ENCODE measurements around the gene OR10K2.
"Not testable (repeated sequence)": the region's sequence is repeated elsewhere in the genome, so short reads cannot be mapped to it uniquely, and the experiment has no call there.

OR10K2 gene, protein sequence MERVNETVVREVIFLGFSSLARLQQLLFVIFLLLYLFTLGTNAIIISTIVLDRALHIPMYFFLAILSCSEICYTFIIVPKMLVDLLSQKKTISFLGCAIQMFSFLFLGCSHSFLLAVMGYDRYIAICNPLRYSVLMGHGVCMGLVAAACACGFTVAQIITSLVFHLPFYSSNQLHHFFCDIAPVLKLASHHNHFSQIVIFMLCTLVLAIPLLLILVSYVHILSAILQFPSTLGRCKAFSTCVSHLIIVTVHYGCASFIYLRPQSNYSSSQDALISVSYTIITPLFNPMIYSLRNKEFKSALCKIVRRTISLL

DNA sequence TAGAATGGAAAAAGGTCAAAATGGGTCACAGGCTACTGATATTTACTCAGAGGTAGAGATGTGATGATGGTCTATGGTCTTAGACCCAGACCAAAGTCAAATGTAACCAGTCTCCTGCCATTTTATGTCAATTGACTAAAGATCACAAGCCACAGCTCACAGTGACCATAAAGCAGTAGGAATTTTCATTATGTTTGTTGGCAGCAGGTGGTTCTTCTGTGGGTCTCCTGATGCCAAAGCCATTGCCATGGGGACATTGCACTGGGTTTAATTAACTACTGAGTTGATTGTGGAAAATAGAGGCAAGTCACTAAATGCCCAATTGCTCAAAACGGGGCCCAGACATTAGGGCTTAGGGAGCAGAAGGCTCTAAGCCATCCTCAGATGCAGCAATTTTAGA is at the start of gene OR10K2:
Gene OR10K2 (minus strand): TSS at position 101 of the 400 bp plus-strand sequence. CDS start 5,371 bp downstream, outside the sequence.
- no peak for DNase-seq (ENCODE audit: low spot score)

DNA sequence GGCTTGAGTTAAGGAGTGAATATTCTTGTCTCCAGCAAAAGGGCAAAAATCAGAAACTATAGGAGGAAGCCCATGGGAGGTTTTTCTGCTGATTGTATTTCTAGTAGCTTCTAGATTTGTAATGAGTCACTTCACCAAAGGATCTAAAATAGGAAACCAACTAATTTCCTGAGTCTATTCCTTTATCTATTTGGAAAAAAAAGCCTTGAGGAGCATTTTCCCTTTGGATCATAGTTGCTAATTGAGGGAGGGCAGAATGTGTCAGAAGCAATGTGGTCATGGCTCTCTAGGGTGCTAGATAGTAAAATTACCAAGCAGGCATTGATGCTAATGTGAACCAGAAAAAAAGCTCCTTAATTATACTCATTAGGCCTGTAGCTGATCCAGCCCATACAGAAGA is 45.9 kb upstream of the OR10K2 start, which contains the start of gene OR10R2:
Gene OR10R2 (plus strand): TSS at position 301 of the 400 bp plus-strand sequence. CDS start 106 bp downstream, outside the sequence.
- DNase-seq (ENCODE audit: low spot score) = no peak

DNA sequence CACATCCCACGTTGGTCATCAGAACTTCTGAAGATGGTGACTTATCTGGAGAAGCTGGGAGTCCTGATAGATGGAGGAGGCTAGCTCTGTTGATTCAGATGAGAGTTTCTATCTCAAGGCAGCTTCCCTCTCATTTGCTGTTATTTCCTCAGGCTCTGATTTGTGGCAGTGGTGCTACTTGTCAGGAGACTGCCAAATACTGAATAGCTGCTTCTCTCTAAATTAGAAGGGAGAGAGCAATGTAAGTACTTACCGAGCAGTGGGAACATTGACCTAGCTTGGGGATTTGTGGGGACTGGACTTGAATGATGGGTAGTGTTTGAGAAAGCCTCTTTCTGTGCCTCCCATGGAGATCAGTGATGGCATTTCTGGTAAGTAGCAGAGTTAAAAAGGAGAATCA is 35.5 kb upstream of the OR10K2 start, which contains the start of gene OR10K1:
Gene OR10K1 (plus strand): TSS at position 301 of the 400 bp plus-strand sequence. CDS start 3,728 bp downstream, outside the sequence.
- DNase-seq (ENCODE audit: low spot score) = no peak

DNA sequence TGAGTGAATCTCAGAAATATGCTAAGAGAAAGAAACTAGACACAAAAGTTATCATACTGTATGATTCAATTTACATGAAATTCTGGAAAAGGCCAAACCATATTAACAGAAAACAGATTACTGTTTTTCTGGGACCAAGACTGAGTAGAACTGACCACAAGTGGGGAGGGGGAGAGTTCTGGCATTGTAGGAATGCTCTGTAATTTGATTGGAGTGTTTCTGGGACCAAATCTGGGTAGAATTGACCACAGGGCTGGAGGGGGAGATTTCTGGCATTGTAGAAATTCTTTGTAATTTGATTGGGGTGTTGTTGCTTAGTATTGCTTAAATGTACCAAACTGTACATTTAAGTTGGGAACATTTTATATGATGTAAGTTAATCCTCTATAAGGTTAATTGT is 32.2 kb upstream of the OR10K2 start:
- DNase-seq (ENCODE audit: low spot score) = no peak

DNA sequence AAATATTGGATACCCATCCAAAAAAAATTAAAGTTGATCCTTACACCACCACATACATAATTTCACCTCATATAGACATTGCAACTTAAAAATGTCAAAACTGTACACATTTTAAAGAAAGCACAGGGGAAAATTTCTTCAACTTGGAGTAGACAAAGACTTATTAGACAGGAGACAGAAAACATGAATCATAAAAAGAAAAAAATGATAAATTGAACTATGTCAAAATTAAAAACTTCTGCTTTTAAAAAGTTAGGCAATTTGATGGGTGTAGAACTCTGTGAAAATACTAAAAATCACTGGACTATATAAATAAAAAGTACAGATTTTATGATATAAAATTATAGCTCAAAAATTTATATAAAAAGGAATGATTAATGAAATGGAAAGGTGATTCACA is 31.2 kb upstream of the OR10K2 start:
- DNase-seq (ENCODE audit: low spot score) = no peak

DNA sequence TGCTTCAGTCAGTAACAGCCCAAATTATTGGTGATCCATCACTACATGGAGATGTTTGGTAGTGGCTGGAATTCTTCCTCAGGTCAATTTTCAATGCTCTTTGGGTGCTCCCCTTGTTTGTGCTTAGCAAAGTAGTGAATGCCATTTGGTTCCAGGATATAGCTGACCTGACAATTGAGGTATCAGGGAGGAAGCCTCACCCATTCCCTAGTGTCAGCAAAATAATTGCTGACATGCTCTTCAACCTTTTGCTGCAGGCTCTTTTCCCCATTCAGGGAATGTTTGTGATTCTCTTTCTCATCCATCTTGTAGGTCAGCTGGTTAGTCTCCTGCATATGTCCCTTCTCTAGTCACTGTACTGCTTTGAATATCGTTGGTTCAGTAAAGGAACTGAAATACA is 28.5 kb upstream of the OR10K2 start:
- DNase-seq (ENCODE audit: low spot score) = no peak

DNA sequence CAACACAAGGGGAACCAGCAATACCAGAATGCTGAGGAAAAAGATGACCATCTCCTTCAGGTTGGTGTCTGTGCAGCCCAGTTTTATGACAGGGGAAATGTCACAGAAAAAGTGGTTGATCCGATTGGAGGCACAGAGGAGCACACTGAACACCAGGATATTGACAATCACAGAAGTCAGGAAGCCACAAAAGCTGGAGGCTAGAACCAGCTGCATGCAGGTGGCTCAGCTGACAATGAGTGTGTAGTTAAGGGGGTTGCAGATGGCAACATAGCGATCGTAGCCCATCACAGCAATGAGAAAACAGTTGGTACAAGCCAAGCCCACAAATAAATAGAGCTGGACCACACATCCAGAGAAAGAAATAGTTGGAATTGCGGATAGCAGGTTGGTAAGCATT is 19.3 kb upstream of the OR10K2 start:
- no peak for DNase-seq (ENCODE audit: low spot score)

DNA sequence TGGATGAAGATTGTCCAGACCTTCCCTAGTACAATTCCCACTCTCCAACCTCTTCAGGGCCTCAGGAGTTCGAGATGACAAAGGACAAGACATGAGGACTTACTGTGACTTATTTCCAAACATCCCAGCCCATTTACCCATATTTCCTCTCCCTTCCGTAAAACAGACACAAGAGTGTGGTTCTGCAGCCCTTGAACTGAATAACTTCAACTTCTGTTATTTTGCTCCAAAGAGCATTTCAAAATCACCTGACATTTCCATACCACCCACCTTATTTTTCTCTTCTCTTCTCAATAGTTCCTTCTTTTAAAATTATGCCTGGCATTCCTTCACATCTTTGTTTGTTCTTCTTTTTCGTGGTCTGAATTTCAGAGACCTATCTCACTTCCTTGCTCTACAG is 8.7 kb upstream of the OR10K2 start:
- no peak for DNase-seq (ENCODE audit: low spot score)

DNA sequence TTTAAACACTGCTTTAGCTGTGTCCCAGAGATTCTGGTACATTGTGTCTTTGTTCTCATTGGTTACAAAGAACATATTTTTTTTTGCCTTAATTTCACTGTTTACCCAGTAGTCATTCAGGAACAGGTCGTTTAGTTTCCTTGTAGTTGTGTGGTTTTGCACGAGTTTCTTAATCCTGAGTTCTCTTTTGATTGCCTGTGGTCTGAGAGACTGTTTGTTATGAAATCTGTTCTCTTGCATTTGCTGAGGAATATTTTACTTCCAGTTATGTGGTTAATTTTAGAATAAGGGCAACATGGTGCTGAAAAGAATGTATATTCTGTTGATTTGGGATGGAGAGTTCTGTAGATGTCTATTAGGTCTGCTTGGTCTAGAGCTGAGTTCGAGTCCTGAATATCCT is 4.1 kb upstream of the OR10K2 start:
- not testable (repeated sequence) for DNase-seq (ENCODE audit: low spot score)

DNA sequence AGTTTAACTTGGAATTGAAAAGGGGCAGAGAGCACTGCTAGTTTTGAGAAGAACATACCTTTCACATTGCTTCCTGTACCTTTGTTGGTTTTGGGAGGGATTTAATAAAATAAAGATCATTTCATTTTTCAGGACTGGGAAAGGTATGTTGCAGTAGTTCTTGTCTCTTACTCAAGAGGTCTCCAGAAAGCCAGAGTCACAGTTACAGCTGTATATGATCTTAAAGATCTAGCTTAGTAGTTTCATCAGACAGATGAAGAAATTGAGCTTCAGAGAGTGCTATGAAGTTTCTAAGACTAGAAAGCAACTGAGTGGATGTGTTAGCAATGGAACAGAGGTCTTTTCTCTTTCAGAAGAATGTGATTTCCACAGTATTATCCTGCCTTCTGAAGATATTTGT is 1.0 kb downstream of the OR10K2 start:
- no peak for DNase-seq (ENCODE audit: low spot score)

DNA sequence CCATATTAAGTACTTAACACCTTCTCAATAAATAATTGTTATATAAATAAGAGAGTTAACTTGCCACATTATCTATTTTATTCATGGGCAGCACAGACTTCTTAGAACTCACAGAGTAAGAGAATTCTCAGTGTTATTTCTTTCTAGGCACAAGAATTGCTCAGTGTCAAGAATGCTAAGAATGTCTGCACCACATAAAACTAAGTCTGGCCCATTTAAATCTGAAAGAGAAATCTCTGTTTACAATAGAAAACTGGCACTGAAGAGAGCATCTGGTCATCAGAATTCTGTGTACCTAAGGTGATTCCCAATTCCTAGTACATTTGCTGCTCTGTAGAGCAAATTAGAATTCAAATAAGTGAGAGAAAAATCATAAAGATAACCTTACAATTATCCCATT is 3.8 kb downstream of the OR10K2 start:
- DNase-seq (ENCODE audit: low spot score) = no peak

DNA sequence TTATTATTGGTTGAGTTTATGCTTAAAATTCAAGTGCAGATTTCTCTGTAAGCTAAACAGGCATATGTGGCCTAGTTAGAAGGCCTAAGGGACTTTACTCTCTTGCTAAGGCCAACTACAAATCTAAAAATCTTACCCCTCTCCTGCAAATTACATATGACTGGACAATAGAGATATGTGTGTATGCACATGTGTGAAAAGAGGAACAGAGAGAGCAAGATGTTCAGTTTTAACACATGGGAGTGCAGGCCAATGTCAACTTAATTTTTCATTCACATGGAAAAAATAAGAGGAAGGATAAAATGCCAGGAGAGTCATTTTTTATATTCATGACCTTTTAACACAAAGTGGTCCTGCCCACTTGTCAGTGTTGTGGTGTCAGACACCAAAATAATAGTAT is 8.5 kb downstream of the OR10K2 start:
- no peak for DNase-seq (ENCODE audit: low spot score)

DNA sequence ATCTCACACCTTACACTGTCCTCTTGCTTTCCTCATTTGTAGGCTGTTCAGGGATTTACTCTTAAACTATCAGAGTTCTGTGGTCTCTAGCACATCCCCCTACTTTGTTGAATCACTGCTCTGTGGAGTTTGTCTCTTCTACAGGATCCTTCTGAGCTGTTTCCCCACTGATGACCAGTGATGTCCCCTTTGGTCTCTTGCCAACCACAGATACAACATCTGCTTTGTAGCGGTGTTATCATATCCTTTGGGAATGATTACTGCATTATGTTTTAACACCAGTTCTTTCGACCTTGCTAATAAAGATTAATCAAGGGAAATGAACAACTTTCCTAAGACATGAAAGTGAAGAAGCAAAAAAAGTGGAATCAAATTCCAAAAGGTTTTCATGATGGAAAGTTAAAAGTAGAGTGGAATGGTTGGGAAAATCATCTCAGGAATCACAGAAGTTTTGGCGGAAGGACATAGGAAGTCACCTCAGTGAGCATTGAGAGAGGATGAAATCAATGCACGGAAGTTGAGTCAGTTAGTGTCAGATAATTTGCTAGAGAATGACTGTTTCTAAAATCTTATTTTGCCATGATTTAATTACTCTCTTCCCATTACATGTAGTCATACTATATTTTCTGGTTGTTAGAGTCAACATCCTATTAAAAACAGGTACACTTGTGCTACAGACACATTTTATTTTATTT is 11.2 kb downstream of the OR10K2 start:
- no peak for DNase-seq (ENCODE audit: low spot score)

DNA sequence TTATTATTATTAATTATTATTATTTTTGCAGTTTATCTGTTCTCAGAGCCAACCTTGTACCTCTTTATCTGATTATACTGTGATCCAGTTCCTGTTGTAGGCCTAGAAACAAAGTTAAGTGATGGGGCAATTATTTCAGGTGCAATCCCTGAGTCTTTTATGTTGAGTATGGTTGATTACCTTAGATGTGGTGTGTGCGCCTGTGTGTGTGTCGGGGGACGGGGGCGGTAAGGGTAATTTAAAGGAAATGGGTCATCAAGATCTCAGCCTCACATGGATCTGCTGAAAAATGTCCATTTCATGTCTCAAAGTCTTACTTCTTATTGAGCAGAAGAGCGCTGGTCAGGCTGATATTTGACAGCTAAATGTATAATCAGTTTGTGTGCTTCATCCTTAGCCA is 18.9 kb downstream of the OR10K2 start:
- DNase-seq (ENCODE audit: low spot score) = no peak

DNA sequence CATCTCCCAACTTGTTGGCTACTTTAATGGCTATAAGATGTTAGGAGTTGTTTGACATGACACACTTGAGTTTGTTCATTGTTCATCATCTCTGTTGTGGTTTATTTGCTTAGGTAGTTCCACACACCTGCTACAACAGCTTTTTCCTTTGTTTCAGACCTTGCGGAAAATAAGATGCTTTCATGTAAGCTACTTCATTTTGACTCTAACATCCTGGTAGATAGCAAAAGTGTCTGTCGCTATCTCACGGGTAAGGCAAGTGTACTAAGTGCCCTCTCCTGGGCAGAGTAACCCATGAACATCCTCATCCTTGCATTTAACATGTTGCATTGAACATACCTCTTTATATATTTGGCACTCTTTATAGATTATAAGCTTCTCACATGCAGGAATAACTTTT is 25.2 kb downstream of the OR10K2 start:
- DNase-seq (ENCODE audit: low spot score) = no peak

DNA sequence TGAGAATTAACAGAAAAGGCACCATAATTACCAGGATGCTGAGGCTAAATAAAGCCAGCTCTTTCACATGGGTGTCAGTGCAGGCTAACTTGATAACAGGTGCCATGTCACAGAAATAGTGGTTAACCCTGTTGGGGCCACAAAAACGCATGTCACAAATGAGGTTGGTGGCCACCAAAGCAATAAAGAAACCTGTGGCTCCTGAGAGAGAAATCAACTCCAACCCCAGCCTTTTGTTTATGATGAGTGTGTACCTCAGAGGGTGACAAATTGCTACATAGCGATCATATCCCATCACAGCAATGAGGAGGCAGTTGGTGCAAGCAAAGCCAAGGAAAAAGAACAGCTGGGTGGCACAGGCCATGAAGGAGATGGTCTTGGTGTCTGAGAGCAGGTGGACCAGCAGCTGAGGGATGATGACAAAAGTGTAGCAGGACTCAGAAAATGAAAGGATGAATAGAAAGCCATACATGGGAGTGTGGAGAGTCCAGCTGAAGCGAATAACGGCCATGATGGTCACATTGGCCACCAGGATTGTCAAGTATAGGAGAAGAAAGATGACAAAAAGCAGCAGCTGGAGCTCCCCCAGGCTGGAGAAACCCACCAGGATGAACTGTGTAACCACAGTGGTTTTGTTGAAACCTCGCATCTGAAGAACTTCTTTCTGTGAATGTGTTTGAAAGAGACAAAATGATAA is 27.1 kb downstream of the OR10K2 start, which contains the start of gene OR10T2:
Gene OR10T2 (minus strand): TSS at position 649 of the 697 bp plus-strand sequence. CDS start 0 bp downstream, at position 649.
- no peak for DNase-seq (ENCODE audit: low spot score)

DNA sequence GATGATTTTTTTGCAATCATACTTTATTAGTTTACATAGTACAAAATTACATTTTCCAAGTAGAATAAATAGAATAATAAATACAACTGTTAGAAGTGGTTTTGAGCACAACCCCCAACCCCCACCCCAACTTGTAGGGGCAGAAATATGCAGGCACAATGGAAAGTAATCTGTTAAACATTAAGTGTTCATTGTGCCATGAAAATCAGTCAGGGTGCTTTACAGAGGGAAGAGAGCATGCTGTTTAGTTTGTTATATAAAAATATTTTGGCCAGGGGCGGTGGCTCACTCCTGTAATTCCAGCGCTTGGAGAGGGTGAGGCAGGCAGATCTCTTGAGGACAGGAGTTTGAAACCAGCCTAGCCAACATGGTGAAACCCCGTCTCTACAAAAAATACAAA is 29.4 kb downstream of the OR10K2 start:
- no peak for DNase-seq (ENCODE audit: low spot score)

DNA sequence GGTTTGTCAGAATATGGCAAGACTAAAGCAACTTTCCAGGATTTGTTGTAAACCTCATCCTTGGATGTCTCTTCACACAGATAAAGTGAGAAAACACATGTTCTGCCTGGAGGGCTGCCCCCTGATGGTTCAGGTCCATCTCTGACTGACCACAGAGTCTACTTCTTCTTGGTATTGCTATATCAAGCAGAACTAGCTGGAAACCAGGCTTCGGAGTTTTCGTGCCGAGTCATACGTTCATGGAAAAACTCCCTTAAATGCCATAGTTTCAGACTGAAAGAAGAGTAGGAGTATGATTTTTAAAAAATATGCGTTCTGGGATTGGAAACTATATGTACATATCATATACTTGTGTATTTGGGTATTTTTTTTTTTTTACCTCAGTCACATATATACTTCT is 32.6 kb downstream of the OR10K2 start:
- no peak for DNase-seq (ENCODE audit: low spot score)

DNA sequence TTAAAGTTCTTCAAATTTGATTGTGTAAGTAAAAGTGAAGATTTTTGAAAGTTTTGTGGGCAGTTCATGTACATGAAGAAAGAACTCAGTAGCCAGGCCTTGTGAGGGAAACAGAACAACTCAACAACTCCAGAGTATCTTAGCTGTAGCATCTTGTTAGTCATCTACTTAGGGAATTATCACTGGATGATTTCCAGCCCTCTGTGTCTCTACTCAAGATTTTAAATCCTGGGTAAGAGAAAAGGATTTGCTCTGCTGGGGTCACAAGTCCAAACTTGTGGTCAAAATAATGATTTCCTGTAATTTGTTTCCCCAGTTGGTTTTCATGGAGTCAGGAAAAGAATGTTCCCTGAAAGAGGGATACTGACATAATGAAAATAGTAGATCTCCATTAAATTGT is 34.9 kb downstream of the OR10K2 start:
- DNase-seq (ENCODE audit: low spot score) = no peak

DNA sequence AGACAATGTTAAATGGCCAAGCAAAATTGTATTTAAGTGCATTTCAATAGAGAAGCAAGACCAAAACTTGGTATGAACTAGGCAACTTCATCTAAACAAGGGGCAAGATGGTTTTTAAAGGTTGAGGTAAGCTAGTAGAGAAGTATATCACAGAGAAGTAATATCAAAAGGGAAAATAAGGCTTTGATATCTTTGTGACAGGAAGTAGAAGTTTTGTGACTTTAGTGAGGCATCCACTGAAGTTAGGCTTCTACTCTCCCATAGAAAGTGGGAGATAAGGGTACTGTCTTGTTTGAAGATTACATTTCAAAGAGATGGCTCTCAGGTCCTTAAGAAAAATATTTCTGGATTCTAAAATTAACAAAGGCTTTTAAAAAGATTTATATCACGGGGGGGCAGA is 35.7 kb downstream of the OR10K2 start:
- DNase-seq (ENCODE audit: low spot score) = no peak

DNA sequence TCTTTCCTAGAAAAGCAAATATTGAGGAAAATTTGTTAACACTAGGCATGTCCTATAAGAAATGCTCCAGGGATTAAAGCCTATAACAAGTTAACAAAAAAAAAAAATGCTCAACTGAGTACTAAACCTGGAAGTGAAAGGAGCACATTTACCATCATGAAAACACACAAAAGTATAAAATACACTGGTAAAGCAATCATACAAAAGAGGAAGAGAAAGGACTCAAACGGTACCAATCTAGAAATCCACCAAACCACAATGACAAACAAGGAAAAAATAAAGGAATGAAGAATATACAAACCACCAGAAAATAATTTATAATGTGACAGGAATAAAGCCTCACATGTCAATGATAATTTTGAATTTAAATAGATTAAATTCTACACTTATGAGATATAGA is 51.2 kb downstream of the OR10K2 start:
- DNase-seq (ENCODE audit: low spot score) = no peak

DNA sequence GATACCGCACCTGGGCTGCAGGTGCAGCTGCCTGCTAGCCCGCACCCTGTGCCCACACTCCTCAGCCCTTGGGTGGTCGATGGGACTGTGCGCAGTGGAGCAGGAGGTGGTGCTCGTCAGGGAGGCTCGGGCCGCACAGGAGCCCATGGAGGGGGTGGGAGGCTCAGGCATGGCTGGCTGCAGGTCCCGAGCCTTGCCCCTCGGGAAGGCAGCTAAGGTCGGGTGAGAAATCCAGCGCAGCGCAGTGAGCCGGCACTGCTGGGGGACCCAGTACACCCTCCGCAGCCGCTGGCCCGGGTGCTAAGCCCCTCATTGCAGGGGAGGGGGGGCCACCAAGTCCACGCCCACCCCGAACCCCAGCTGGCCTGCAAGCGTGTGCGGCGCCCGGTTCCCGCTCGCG is 51.9 kb downstream of the OR10K2 start:
- not testable (repeated sequence) for DNase-seq (ENCODE audit: low spot score)

Data from ecto neural progenitor cell (in vitro differentiated cells).